GM12864 (cell line): ENCODE data around the gene ACP4.
"Not testable (repeated sequence)": the region's sequence is repeated elsewhere in the genome, so short reads cannot be mapped to it uniquely, and the experiment has no call there.

Experiments used
- DNase-seq: peaks from one replicate; pipeline ENCODE4 v3.0.0-alpha.2; 2011; ENCODE audit warnings: low read depth
- H3K4me3 ChIP-seq: 2 replicates; pipeline ENCODE4 v1.5.1; 2011; ENCODE audit warnings: mild to moderate bottlenecking, low read depth, low read length, control low read depth
- TF ChIP-seq, protein P1 (sequence below): IDR thresholded peaks from 2 replicates; pipeline ENCODE4 v1.5.1; 2011; ENCODE audit warnings: low read depth, mild to moderate bottlenecking, moderate library complexity, low read length, control low read depth, inconsistent platforms; ENCODE audit errors: missing control alignments

The ACP4 gene

DNA sequence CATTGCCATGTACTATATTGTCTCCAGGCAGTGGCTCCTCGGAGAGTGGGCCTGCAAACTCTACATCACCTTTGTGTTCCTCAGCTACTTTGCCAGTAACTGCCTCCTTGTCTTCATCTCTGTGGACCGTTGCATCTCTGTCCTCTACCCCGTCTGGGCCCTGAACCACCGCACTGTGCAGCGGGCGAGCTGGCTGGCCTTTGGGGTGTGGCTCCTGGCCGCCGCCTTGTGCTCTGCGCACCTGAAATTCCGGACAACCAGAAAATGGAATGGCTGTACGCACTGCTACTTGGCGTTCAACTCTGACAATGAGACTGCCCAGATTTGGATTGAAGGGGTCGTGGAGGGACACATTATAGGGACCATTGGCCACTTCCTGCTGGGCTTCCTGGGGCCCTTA lies 19.3 kb upstream of the ACP4 start:
- TF ChIP-seq, protein P1, sequence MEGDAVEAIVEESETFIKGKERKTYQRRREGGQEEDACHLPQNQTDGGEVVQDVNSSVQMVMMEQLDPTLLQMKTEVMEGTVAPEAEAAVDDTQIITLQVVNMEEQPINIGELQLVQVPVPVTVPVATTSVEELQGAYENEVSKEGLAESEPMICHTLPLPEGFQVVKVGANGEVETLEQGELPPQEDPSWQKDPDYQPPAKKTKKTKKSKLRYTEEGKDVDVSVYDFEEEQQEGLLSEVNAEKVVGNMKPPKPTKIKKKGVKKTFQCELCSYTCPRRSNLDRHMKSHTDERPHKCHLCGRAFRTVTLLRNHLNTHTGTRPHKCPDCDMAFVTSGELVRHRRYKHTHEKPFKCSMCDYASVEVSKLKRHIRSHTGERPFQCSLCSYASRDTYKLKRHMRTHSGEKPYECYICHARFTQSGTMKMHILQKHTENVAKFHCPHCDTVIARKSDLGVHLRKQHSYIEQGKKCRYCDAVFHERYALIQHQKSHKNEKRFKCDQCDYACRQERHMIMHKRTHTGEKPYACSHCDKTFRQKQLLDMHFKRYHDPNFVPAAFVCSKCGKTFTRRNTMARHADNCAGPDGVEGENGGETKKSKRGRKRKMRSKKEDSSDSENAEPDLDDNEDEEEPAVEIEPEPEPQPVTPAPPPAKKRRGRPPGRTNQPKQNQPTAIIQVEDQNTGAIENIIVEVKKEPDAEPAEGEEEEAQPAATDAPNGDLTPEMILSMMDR, result no peak
- no peak for DNase-seq
- no peak overlapping the region for H3K4me3 ChIP-seq

DNA sequence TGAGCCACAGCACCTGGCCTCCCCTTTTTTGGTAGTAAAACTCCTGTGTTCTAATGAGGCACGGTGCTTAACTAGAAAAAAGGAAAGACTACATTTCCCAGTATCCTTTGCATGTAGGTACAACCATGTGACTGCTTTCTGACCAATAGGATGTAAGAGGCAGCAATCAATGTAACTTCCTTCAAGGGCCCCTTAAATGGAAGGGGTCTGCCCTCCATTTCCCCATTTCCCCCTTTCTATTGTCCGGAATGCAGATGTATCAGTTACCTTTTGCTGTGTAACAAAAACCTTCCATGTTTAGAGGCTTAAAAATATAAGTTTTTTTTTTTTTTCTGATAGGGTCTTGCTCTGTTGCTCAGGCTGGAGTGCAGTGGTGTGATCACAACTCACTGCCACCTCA lies 17.7 kb upstream of the ACP4 start:
- TF ChIP-seq, protein P1, result no peak
- no peak overlapping the region for H3K4me3 ChIP-seq
- no peak for DNase-seq

DNA sequence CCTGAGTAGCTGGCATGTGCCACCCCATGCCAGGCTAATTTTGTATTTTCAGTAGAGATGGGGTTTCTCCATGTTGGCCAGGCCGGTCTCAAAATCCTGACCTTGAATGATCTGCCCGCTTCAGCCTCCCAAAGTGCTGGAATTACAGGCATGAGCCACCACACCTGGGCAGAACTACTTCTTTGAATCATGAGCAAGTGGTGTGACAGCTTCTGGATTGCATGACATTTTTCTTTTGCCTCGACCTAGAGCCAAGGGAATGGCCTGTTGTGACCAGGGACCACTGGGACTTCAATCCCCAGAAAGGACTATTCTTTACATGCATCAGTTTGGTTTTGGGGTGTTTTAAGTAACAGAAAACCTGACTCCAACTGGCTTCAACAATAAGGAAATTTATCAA lies 17.3 kb upstream of the ACP4 start:
- H3K4me3 ChIP-seq, DNase-seq: not testable (repeated sequence)

DNA sequence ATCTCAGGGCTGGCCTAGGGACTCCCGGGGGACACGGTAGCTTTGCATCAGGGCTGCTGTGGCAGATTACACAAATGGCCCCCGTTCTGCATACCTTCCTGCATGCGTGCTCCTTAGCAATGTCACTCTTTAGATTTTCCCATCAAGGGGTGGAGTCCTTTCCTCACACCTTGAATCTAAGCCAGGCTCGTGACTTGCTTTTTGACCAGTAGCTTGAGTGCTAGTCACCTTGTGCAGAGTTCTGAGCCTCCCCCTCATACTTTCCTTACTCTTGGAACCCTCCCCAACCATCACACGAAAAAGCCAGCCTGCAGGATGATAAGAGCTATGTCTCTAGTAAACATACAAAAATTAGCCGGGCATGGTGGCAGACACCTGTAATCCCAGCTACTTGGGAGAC lies 16.8 kb upstream of the ACP4 start:
- H3K4me3 ChIP-seq, DNase-seq: not testable (repeated sequence)

DNA sequence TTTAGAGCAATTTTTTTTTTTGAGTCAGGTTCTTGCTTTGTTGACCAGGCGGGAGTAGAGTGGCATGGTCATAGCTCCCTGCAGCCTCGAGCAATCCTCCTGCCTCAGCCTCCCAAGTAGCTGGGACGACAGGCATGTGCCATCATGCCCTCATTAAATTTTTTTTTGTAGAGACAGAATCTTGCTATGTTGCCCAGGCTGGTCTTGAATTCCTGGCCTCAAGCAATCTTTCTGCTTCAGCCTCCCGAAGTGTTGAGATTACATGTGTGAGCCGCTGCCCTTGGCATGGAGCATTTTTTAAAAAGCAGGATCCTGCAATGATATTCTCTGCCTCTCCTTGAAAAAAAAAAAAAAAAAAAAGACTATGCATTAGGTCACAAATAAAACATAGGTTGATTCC lies 14.1 kb upstream of the ACP4 start:
- TF ChIP-seq, protein P1, result no peak
- H3K4me3 ChIP-seq, result no peak overlapping the region
- DNase-seq, result no peak

DNA sequence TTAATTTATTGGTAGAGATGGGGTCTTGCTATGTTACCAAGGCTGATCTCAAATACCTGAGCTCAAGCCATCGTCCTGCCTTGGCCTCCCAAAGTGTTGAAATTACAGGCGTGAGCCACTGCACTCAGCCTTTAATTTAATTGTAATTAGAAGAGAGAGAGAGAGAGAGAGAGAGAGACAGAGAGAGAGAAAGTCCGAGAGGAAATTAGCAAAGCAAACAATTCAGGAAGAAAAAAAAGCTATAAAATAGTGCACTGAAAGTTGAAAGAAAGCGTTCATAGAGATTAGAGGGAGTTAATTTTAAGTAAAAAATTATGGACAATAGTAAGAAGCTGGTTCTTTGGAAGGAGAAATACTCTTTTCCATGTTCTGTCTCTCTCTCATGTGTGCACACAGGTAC lies 13.0 kb upstream of the ACP4 start:
- TF ChIP-seq, protein P1, result no peak
- H3K4me3 ChIP-seq, result no peak overlapping the region

DNA sequence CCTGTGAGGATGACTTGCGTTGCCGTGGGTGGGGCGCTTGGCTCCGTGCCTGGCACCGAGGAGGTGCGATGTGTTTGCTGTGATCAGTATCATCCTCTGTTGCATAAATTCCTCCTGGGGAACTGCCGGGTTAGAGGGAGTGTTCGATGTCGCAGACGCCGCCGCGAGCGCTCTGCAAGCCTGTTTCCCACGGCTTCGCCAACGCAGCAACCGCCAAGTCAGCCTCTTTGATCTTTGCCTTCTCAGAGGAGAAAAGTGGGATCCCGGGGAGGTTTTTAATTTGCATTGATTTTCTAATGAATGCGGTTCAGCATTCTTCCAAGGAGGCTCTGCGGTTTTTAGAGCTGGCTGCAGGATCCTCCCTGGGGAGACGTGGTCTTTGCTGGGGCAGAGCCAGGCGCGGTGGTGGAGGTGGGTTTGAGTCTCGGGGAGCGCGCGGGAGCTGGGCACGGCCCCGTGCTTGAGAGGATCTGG lies 12.3 kb upstream of the ACP4 start:
- no peak for DNase-seq
- TF ChIP-seq, protein P1, result no peak
- no peak overlapping the region for H3K4me3 ChIP-seq

More for the DNA sequence above, 13.0 kb upstream of the ACP4 start:
- DNase-seq, result no peak

DNA sequence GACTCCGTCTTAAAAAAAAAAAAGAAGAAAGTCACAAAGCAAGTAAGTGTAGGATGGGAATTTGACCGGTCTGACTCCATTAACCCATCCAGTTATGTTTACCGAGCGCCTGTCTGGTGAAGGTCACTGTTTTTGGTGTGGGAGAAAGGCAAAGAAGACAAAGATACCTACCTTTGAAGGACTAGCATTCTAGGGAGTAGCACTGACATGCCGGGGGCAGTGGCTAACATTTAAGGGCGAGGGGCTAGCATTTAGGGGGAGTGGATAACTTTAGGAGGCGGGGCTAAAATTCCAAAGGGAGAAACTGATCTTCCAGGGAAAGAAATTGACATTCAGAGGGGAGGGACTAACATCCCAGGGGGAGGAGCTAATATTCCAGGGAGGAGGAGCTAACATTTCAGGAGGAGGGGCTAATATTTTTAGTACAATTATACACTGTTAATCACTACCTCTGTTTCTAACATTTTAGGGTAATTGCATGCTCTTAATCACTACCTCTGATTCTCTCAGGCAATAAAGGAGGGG lies 11.2 kb upstream of the ACP4 start:
- no peak for DNase-seq
- H3K4me3 ChIP-seq, result no peak overlapping the region
- TF ChIP-seq, protein P1, result no peak
